Stimulated activated CD8-positive, alpha-beta memory T cell treated with anti-CD3 and anti-CD28 coated beads, Interleukin-12 subunit alpha, Interleukin-12 subunit beta, amount 100 ng/mL, for 1 hour (primary cell): ENCODE data around the gene TDO2.
"Not testable (repeated sequence)": the region's sequence is repeated elsewhere in the genome, so short reads cannot be mapped to it uniquely, and the experiment has no call there.

Experiments used
- DNase-seq: peaks from one replicate; pipeline ENCODE4 v3.0.0-alpha.2; 2020; ENCODE audit warnings: low read depth

The TDO2 gene

DNA sequence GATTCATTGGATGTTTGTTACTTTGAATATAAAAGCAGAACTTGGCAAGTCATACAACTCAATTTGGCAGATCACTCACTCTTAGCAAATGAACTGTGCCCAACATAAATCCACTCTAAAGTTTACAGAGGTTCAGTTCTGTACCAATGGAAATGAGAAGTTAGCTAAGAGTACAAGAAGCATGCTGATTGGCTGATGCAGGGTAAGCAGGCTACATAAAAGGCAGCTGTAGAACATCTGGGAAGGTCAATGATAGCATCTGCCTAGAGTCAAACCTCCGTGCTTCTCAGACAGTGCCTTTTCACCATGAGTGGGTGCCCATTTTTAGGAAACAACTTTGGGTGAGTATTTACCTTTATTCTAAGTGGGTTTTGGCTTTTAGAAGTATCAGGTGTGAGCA is at the start of gene TDO2:
Gene TDO2 (plus strand): TSS at position 244 of the 400 bp plus-strand sequence. CDS start 63 bp downstream, at position 307.
- no peak for DNase-seq

GRCh38 chr4:155854582-155855226 is 48.8 kb upstream of the TDO2 start:
- no peak for DNase-seq

- DNase-seq = no peak
Measured at GRCh38 chr4:155855897-155856296, 47.6 kb upstream of the TDO2 start.

- DNase-seq = no peak
Measured at GRCh38 chr4:155866177-155866576, 37.3 kb upstream of the TDO2 start, which contains the start of gene ASIC5. Gene ASIC5 (minus strand): TSS chr4:155866277. CDS start chr4:155866226, 51 bp downstream.

GRCh38 chr4:155875878-155876277 is 27.6 kb upstream of the TDO2 start:
- no peak for DNase-seq

GRCh38 chr4:155877971-155878370 is 25.5 kb upstream of the TDO2 start:
- no peak for DNase-seq

DNA sequence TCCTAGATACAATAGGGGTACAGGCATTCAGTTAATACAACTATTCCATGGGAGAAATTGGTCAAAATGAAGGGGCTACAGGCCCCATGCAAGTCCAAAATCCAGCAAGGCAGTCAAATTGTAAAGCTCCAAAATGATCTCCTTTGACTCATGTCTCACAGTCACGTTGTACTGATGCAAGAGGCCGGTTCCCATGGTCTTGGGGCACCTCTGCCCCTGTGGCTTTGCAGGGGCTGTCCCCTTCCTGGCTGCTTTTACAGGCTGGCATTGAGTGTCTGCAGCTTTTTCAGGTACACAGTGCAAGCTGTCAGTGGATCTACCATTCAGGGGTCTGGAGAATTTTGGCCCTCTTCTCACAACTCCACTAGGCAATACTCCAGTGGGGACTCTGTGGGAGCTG is 24.9 kb upstream of the TDO2 start:
- DNase-seq = no peak

DNA sequence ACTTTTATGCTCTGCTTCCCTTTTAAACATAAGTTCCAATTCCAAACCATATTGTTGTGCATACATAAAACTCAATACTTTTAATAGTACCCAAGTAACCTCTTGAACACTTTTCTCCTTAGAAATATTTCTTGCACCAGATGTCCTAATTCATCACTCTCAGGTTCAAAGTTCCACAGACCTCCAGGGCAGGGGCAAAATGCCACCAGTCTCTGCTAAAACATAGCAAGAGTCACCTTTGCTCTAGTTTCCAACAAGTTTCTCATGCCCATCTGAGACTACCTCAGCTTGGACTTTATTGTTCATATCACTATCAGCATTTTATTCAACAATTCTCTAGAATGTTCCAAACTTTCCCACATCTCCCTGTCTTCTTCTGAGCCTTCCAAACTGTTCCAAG is 23.7 kb upstream of the TDO2 start:
- no peak for DNase-seq

DNA sequence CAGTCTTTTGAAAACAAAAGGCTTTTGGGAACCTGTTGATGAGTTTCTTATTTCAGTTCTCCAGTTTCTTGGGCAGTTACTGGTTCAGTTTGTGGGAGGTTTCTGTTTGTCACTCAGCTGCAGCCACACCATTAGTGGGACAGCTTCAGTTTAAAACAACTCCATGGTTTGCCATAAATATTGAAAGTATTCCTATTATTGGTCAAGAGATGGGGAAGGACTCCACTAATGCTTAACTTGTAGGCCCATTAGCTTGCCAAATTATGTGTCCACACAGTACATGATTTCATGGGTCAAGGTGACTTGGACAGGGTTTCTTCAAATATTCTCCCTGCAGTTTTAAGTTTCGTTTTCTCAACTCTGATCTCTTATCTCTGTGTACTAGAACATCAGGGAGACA is 21.9 kb upstream of the TDO2 start:
- no peak for DNase-seq

DNA sequence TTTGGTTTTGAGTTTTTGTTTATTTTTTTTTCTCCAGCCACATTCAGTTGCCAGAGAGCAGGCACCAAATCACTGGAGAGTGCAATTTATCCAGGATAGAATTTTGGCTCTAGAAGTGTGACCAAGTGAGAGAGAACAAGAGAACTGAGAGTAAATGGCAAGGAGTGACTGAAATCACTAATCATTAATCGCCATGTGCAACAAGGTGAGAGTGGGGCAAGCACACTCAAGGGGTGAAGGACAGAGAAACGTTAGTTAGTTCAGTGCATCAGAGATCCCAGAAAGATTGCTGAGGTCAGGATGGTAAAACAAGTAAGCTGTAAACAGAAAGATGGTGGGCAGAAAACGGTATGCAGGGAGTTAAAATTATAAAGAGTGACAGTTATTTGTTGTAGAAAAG is 19.6 kb upstream of the TDO2 start:
- no peak for DNase-seq

DNA sequence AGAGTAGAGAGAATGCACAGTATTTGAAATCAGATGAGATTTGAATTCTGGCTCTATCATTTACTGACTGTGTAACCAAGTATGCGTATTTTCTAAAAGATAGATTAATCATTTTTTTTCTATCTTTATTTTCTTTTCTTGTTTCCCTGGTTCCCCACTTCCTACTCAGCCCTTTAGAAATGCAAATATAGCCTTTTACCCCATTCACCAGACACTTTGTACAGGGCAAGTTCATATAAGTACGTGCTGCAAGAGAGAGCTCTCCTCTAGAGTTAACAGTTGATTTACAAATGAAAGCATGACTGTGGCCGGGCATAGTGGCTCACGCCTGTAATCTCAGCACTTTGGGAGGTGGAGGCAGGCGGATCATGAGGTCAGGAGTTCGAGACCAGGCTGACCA is 17.8 kb upstream of the TDO2 start:
- DNase-seq = no peak

GRCh38 chr4:155887045-155887444 is 16.5 kb upstream of the TDO2 start:
- no peak for DNase-seq

DNA sequence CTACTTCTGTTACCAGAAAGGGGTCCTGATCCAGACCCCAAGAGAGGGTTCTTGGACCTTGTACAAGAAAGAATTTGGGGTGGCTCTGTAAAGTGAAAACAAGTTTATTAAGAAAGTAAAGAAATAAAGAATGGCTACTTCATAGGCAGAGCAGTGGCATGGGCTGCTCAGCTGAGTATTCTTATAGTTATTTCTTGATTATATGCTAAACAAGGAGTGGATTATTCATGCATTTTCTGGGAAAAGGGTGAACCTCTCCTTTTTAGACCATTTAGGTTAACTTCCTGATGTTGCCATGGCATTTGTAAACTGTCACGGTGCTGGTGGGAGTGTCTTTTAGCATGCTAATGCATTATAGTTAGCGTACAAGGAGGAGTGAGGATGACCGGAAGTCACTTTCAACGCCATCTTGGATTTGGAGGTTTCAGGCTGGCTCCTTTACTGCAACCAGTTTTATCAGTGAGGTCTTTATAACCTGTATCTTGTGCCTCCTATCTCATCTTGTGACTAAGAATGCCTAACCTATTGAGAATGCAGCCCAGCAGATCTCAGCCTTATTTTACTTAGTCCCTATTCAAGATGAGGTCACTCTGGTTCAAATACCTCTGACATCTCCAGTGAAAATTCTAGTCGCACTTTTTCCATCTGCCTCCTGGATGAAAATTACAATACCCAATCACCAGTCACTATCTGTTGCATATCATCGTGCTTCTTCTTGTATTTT is 15.5 kb upstream of the TDO2 start:
- no peak for DNase-seq

GRCh38 chr4:155889031-155889793 is 14.3 kb upstream of the TDO2 start:
- DNase-seq = no peak

DNA sequence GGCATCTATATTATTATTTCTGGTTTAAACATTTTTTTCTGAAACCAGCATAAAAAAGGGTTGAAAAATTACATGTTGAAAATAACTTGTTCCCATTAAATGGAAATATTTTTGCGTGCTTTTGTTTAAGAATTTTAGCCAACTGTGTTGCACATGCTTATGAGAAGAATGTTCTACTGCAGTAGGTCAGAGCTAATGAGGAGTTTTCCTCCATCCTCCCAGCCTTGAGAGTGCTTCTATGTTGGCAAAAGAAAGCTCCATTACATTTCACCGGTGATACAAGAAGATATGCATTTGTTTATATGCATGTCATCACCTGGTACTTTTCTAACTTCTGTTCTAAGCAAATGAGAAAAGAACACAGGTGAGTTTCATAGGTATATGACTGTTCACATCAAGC is 13.6 kb upstream of the TDO2 start:
- DNase-seq = no peak

GRCh38 chr4:155891058-155891457 is 12.4 kb upstream of the TDO2 start:
- DNase-seq = no peak

DNA sequence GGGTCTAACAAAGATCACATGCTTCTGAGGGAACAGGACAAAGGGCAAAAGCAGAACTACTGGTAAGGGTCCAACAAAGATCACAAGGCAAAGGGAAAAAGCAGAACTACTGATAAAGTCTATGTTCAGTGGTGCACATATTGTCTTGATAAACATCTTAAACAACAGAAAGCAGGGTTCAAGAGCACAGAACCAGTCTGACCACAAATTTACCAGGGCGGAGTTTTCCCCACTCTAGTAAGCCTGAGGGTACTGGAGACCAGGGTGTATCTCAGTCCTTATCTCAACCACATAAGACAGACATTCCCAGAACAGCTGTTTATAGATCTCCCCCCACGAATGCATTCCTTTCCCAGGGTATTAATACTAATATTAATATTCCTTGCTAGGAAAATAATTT is 5.1 kb upstream of the TDO2 start:
- DNase-seq = not testable (repeated sequence)

- DNase-seq = no peak
Measured at GRCh38 chr4:155899891-155900290, 3.6 kb upstream of the TDO2 start.

GRCh38 chr4:155900381-155900780 is 3.1 kb upstream of the TDO2 start:
- no peak for DNase-seq

DNA sequence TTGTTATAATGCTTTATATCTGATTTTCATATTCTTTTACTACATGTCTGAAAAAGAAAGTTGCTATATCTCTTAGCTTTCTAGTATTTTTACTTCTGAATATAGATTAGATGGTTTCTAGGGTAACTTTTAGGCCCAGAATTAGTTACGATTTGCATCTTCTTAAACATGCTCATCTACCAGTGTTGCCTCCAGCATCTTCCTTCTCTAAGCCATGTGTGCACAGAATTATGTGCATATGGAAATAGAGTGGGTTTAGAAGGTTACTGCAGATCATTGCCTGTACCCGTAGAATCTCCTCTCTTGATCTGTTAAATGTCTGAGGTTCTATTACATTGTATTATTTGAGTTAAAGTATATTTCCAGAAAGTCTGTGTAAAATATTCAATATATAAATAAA is 2.5 kb upstream of the TDO2 start:
- DNase-seq = no peak

- no peak for DNase-seq
Measured at GRCh38 chr4:155904331-155904730, 835 bp downstream of the TDO2 start.

- DNase-seq = no peak
Measured at GRCh38 chr4:155906554-155907247, 3.2 kb downstream of the TDO2 start.
